ENCODE measurements around the gene COCH. TPM values are rescaled to one million over a fixed set of nuclear protein-coding genes. Genes with fewer than 3 reads are reported as not detected.

COCH gene
- total RNA-seq (2014; rRNA removed; shearing (Covaris generic)) = 20.6 and 23.3 TPM in 2 replicates
- 9.6 and 12.9 TPM in 2 replicates for polyA plus RNA-seq (2016; fragmentation: Nextera tagmentation; extraction: Ambion mirVana)
- long read RNA-seq, partial matches to known transcripts = 2 of 27 reads
- long read RNA-seq, other reads (novel, unspliced or antisense) = 18 of 27 reads

DNA sequence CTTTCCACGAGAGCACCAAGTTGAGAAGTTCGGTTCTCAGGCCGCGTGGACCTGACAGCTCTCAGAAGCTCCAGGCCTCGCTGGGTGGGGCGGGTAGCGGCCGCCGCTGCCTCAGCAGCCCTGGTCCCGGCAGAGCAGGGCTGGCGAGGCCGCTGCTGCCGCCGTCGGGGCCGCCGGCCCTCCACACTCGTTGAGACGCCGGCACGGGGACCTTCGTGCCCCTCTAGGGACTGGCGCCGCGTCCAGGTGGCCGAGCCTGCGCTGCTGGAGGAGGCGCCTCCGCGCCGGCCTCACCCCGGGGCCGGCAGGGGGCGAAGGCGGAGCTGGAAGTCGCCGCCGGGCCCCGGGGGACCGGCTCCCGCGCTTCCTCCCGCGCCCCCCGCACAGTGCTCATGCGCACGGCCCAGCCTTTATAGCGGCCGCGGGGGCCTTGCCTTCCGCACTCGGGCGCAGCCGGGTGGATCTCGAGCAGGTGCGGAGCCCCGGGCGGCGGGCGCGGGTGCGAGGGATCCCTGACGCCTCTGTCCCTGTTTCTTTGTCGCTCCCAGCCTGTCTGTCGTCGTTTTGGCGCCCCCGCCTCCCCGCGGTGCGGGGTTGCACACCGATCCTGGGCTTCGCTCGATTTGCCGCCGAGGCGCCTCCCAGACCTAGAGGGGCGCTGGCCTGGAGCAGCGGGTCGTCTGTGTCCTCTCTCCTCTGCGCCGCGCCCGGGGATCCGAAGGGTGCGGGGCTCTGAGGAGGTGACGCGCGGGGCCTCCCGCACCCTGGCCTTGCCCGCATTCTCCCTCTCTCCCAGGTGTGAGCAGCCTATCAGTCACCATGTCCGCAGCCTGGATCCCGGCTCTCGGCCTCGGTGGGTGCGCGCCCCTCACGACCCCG is at the start of gene COCH:
COCH (plus strand) TSS at position 440 of the 879 bp plus-strand sequence; CDS start at position 820, 380 bp downstream.
- peaks cover 51% of the 10 kb centered on the region for H3K27me3 ChIP-seq (ENCODE audit: insufficient read depth)
- Mint-ChIP-seq H3K4me3 (peak within 1 kb of the TSS; percentile 71), H3K4me1 (peaks cover 38% of the 10 kb centered on the region), H3K27ac (no peak within 1 kb of the TSS), H3K9me3 (no peaks in the 10 kb centered on the region), H3K36me3 (ENCODE audit: low read depth) (no peaks in the 10 kb centered on the region), H3K27me3 (ENCODE audit: insufficient read depth, low read depth, poor library complexity) (peaks cover 42% of the 10 kb centered on the region)
- no peaks in the 10 kb centered on the region for H3K9me2 ChIP-seq (ENCODE audit: insufficient read depth)
- H3K27ac ChIP-seq (ENCODE audit: low read depth) = no peak within 1 kb of the TSS
- H3K4me2 ChIP-seq = peak within 1 kb of the TSS; percentile 79
- H3K4me3 ChIP-seq = peak within 1 kb of the TSS; percentile 56
- no peaks in the 10 kb centered on the region for H3K36me3 ChIP-seq (ENCODE audit: insufficient read depth)
- DNase-seq (ENCODE audit: low spot score) (peak; percentile 74), ATAC-seq (peak; percentile 63)
- no peaks in the 10 kb centered on the region for H4K20me1 ChIP-seq (replicated peaks; ENCODE audit: insufficient read depth)
- 0 out of 2 replicates have a peak, but pooled peaks cover 3% of the 10 kb centered on the region for H3F3A ChIP-seq (replicated peaks; ENCODE audit: low read depth)
- peak in 1 of 2 experiments; percentile 40; a peak in 2 of 4 replicates for TF ChIP-seq CTCF (conservative IDR thresholded peaks at IDR 0.05; ENCODE audit: low read depth in 2 of 2)
- TF ChIP-seq EZH2phosphoT487 (IDR thresholded peaks at IDR 0.05; ENCODE audit: unreplicated experiment) = no peak
- no peaks in the 10 kb centered on the region for H3K79me2 ChIP-seq (replicated peaks; ENCODE audit: insufficient read depth)
- H2AFZ ChIP-seq = peak within 1 kb of the TSS; percentile 89
- peaks cover 48% of the 10 kb centered on the region for H3K4me1 ChIP-seq (ENCODE audit: insufficient read depth)

DNA sequence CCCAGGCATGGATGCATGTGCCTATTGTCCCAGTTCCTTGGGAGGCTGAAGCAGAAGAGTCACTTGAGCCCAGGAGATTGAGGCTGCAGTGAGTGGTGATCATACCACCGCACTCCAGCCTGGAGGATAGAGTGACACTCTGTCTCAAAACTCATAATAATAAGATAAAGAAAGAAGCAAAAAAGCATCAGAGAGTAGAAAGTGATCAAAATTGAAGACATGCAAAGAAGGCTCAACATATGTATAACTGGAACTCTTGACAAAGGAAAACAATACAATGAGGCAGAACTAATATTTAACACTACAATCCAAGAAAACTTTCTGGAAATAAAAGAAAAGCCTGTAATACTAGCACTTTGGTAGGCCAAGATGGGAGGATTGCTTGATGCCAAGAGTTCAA is 48.3 kb upstream of the COCH start:
- H3K9me3 Mint-ChIP-seq = peaks cover 27% of the 10 kb centered on the region
- H3K9me2 ChIP-seq (ENCODE audit: insufficient read depth) = no peaks in the 10 kb centered on the region; the same call in 1 of the 2 replicates
- no peaks in the 10 kb centered on the region for H4K20me1 ChIP-seq (replicated peaks; ENCODE audit: insufficient read depth)
- no peaks in the 10 kb centered on the region for H3K4me1 Mint-ChIP-seq
- H3K36me3 ChIP-seq (ENCODE audit: insufficient read depth) = no peaks in the 10 kb centered on the region
- peaks cover 2% of the 10 kb centered on the region for H3K27me3 Mint-ChIP-seq (ENCODE audit: insufficient read depth, low read depth, poor library complexity)
- H3F3A ChIP-seq (replicated peaks; ENCODE audit: low read depth) = no peaks in the 10 kb centered on the region
- H3K4me3 ChIP-seq = no peak overlapping the region
- no peaks in the 10 kb centered on the region for H3K4me1 ChIP-seq (ENCODE audit: insufficient read depth)
- H3K79me2 ChIP-seq (replicated peaks; ENCODE audit: insufficient read depth) = no peaks in the 10 kb centered on the region
- no peak overlapping the region for H3K27ac Mint-ChIP-seq
- TF ChIP-seq ZNF331 (CRISPR knock-in tag; IDR thresholded peaks at IDR 0.05; ENCODE audit: low read depth) (no peak), EZH2 (IDR thresholded peaks at IDR 0.05; ENCODE audit: low read depth, unreplicated experiment) (no peak), POLR2AphosphoS5 (IDR thresholded peaks at IDR 0.05; ENCODE audit: low read depth) (no peak), EZH2phosphoT487 (IDR thresholded peaks at IDR 0.05; ENCODE audit: unreplicated experiment) (no peak), CTCF (conservative IDR thresholded peaks at IDR 0.05; ENCODE audit: low read depth in 2 of 2) (no peak), CREB1 (CRISPR knock-in tag; IDR thresholded peaks at IDR 0.05; ENCODE audit: low read depth) (no peak)
- TF ChIP-seq, protein P1, sequence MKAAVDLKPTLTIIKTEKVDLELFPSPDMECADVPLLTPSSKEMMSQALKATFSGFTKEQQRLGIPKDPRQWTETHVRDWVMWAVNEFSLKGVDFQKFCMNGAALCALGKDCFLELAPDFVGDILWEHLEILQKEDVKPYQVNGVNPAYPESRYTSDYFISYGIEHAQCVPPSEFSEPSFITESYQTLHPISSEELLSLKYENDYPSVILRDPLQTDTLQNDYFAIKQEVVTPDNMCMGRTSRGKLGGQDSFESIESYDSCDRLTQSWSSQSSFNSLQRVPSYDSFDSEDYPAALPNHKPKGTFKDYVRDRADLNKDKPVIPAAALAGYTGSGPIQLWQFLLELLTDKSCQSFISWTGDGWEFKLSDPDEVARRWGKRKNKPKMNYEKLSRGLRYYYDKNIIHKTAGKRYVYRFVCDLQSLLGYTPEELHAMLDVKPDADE (IDR thresholded peaks at IDR 0.05) = no peak
- no peak overlapping the region for H3K4me2 ChIP-seq
- no peaks in the 10 kb centered on the region for H3K27me3 ChIP-seq (ENCODE audit: insufficient read depth)
- H3K27ac ChIP-seq (ENCODE audit: low read depth) = no peak overlapping the region
- no peak for ATAC-seq
- H3K36me3 Mint-ChIP-seq (ENCODE audit: low read depth) = peaks cover 12% of the 10 kb centered on the region; the same call in 2 of the 3 replicates
- no peak for DNase-seq (ENCODE audit: low spot score)
- H3K4me3 Mint-ChIP-seq = no peak overlapping the region
- no peak overlapping the region for H2AFZ ChIP-seq

Measured in GM23338 (cell line).